Limb (tissue), 2 donors: Measurements from ENCODE around the gene TTC39B.

ENCODE experiments used
- DNase-seq, 2 donors: peaks; one replicate each; pipeline ENCODE4 v3.0.0-alpha.2; 2016; ENCODE audit errors: extremely low spot score in 2 of 2

Gene TTC39B

DNA sequence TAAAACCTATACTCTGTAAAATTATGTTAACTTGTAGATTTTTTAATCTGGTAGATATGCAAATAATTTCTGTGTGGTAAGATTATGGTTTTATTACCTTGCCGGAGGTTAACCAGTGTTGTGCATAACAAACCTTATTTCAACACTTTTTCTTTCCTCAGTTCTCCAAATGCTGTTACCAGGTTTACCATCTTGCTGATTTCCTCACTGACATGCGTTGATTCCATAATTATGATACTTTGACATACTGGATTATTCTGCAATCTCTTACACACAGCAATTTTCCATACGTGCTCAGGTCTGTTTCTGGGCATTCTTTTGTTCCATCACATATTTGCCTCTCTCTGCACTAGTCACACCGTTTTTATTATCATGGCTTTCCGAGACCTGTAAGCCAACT, 77.6 kb downstream of the TTC39B start:
- no peak for DNase-seq

DNA sequence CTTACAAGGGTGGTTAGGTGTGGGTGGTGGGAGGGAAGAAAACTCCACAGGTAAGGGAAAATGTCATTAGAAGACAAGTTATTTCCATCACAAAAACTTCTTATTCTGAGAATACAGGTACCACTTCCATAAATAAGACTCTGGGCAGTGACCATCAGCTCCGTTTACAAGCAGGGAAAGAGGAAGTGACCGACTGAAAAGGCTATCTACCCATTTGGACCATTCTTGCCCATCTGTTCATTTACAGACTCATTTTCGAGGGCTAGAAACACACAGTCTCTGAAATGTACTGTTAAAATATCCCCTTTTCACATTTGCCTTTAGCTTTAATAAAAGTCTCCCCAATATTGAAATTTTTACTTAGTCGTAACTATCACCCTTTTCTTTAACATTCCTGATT, 79.5 kb downstream of the TTC39B start:
- DNase-seq: no peak

DNA sequence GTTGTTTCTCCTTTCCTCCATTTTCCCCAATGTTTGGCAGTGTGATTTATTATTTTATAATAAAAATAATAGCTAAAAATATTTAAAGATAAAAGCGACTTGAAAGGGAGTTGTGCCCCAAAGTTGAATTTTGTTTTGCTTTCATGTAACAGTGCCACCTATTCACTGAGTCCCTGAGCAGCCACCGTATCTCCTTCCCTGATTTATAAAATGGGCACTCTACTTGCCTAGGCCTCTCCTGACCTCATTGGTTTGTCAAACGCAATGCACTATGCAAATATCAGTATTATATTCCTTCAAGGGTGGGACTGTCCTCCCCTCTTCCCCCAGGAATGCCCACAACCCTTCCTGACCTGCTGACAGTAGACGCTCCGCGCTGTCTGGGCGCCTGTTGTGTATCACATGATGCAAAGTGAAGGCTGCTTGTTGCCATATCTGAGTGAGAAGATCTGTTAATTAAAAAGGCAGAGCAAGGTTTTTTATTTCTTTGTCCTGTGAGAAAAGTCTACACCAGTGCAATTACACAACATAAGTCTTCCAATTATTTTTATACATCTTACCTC, 81.4 kb downstream of the TTC39B start:
- DNase-seq: no peak

DNA sequence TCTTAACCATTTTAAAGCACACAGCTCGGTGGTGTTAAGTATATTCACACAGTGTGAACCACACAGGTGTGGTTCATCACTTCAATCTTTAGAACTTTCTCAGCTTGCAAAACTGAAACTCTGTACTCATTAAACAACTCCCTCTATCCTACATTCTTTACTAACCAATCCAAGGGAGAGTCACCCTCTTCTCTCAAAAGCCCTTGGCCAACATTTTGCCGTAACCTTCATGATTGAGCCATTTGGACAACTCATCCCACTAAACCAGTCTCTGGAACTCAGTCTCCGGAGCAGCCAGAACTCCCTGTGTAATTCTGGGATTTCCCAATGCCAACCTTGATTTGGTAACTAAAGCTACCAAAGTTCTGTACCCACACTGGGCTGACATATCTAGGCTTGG, 84.7 kb downstream of the TTC39B start:
- DNase-seq: no peak

DNA sequence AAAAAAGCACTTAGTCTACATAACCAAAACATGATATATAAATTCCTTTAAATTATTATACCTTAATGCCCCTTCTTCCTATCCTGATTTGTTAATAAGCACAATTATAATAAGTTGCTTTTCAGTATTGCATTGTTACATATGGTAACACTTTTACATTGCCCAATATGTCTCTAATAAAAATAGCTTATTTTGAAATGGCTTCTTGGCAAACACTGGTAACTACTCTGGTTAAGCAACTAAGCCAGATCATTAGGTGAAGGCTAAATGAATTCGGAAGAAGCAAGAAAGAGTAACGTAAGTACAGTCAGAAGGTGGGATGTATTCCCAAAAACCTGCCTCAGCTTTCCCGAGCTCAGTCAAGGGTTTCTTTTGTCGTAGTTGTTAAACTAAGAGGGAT, 85.3 kb downstream of the TTC39B start:
- DNase-seq: no peak

DNA sequence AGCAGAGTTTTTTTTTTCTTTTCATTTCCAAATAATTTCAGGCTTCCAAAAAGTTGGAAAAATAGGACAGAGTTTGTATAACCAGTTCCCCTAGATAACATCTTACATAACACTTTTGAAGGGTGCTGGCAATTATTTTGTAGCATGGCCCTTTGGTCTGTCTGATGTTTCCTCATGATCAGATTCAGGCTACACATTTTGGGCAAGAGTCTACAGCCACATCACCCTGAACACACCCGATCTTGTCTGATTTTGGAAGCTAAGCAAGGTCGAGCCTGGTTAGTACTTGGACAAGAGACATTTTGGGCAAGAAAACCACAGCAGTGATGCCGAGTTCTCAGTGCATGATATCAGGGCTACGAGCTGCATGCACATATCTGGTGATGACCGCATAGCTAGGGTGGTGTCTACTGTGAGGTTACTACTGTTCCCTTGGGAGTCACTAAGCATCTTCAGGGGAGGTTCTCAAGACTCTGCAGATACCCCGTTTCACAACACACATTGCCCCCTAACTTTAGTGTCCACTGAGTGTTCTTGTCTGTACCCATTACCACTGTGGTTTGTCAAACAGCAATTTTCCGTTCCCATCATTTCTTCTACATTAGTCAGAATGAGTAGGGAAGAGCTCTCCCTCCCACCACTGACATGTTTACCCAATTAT, 86.2 kb downstream of the TTC39B start:
- DNase-seq: no peak

DNA sequence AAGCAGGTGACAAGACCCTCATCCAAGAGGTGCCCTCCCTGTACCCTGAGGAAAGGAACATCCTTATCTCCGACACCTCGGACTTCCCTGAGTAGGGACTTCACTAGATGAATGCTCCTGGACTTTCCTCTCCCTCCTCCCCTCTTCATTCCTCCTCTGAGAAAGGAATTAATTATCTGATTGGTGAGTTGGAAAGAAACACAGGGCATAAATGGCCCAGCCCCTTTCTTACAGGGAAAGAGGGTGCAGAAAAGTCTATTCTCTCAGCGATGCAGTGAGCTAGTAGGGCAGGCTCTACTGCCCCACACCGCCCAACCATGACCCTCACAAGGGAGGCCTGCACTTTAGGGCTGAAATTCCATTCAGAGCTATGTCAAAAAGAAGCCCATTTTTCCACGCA, 87.5 kb downstream of the TTC39B start:
- no peak for DNase-seq

DNA sequence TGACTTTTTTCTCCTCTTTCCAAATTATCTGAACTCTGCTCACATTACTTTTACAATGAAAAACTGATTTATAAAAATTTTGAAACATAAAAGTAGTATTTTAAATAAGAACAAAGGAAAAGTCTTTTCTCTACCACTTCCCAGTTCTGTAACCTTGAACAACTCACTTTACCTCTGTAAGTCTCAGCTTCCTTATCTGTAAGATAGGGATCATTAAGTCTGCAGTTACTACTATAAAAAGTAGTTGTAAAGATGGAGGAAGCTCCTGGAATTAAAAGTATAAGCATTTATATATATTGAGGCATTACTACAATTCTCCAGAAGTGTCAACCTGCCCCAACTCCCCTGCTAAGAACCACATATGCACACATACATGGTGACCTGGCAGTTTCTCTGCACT, 88.0 kb downstream of the TTC39B start:
- DNase-seq: no peak

DNA sequence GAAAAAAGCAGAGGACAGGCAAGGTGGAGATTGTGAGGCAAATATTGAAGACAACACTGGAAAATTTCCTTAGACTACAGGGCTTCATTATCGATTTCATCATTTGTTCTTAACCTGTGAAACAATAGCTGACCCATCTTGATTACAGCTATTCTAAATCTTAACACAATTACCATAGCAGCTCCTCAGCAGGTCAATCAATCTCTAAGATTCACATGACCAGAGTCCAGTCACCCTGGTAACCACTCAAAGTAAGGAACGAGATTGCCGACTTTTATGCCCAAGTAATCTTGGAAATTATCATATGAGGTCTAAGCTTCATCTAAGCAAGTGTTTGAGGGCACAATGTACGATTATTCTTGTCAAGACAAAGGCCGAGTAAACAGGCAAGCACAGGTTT, 93.8 kb downstream of the TTC39B start:
- no peak for DNase-seq

DNA sequence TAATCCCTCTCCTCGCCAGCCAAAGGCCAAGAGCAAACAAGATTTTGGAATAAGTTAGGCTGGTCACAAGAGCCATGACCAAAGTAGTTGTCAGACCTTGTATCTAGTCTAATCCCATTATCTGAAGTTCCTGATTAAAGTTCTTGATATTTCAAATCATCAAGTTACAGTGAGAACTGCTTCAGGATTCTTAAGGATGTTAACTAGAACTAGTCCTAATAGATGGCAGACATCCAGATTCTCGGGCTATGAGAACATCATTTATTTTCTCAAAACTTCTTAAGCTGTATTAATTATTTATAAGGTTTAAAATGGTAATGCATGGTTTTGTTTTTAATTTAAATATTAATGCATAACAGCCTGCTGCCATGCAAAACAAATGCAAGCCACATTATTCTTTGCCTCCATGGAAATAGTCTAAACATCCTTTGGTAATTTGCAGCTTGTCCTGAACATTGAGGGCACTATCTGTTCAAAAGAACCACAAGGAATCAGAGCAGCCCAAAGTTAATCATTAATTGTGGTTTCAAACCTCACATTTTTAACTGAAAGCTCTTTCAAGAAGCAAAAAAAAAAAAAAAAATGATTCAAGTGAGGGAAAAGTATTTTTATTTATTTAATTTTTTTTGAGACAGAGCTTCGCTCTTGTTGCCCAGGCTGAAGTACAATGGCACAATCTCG, 95.1 kb downstream of the TTC39B start:
- no peak for DNase-seq

DNA sequence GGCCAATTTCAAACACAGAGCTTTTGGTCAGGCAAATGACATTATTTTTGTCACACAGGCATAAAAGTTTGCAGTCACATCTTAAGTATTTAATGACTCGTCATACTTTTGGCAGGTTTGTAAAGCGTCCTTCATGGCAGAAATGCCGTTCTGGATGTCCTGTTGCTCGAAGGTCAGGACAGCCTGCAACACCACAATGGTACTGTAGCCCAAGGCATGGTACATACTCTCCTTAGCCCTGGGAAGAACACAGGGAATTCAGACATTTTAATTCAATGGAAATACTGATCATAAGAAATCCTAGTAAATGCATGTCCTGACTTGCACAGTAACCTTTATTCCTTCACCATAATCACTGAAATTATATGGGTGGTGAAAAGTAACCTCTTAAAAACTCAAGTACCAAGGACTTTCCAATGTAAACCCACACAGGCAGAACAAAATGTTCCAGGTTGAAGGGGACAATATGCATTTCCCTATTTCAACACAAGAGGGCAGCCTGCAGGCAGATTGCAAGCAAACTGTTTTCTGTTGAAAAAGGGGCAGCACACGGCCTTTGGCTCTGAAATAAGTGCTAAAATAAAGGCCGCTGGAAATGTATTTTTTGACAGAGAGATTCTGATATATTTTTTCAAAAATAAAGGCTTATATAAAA, 95.7 kb downstream of the TTC39B start:
- peak; percentile 64 to 77 for DNase-seq

DNA sequence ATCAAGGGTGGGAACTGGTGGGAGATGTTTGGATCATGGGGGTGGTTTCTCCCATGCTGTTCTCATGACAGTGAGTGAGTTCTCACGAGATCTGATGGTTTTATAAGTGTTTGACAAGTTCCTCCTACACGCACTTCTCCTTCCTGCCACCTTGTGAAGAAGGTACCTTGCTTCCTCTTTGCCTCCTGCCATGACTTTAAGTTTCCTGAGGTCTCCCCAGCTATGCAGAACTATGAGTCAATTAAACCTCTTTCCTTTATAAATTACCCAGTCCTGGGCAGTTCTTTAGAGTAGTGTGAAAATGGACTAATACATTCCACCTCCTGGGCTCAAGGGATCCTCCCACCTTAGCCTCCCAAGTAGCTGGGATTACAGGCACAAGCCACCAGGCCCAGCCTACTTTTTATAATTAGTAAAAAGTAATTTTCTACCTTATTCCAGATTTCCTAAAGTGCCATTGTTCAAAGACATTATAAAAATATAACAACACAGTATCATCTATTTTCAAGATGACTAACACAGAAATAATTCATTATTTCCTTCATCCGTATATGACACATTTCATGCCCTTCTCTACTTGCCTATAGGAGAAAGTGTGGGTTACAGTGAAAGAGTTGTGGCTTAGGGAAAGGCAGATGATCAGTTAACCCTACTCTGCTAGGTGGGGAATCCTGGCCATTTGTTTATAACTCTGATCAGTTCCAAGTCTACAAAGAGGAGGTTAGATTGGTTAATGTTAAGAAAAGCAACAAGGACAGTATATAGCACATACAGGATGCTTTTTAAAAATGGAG, 99.9 kb downstream of the TTC39B start:
- no peak for DNase-seq

DNA sequence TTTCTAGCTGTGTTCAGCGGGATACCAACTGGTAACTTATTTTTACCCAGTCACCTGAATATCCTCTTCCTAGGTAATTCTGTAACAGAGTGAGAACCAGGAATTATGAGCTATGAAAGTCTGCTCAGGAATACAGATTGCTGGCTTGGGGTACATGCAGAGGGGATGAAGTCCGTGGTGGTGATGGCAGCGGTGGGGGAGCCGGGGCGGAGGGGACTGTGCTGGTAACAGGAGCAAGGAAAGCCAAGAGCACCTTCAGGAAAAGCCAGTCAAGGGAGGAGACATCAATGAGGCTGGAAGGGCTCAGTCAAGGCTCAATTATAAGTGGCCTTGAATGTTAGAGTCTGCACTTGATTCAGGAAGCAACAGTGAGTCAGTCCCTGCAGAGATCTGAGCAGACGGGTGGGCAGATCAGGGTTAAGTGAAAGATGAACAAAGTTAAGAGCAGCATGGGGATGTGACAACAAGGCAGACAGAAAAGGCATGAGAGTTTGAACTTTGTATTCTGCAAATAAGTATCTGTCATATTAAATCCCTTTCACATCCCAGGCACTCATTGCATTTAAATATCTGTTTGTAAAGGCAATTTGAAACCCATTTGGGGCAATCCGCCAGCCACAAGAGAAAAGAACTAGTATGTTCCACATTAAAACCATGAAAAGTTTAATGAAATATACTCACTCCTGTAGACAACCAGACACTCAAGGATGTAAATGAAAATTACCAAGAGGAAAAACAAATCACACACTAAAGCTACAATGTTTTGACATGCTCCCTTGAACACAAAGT, 101.2 kb downstream of the TTC39B start:
- DNase-seq: no peak

DNA sequence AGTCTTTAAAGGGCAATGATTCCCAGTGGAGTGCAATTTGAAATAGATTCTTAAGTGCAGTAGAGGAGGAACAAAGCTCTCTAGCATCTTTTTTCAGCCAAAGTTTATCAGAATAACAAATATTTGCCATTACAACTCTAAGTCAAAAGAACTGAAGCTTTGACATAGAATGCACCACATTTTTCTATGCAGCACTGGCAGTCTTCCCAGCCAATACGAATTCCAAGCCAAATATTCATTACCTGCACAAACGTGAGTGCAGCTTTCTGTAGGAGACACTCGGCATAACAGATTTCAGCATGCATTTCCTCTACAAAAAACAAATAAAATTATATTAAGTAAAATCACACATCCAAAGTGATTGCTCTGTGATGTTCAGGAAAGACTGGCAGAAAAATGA, 103.4 kb downstream of the TTC39B start:
- DNase-seq: no peak

DNA sequence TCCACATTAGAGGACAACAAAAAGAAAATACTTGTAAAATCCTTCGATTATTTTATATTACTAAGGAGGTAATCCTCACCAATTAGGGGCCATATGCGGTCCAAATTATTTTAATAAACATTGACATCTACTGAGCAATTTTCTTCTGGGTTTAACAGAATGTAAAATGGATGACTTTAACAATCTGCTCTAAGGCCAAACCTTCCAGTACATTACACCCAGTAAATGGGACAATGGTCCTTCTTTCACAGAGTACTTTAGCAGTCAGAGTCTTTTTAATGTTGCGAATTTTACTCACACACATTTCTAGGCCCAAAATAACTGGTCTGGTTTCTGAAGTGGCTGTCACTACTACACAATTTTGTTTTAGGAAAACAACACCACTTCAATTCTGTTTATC, 106.9 kb downstream of the TTC39B start:
- DNase-seq: no peak

DNA sequence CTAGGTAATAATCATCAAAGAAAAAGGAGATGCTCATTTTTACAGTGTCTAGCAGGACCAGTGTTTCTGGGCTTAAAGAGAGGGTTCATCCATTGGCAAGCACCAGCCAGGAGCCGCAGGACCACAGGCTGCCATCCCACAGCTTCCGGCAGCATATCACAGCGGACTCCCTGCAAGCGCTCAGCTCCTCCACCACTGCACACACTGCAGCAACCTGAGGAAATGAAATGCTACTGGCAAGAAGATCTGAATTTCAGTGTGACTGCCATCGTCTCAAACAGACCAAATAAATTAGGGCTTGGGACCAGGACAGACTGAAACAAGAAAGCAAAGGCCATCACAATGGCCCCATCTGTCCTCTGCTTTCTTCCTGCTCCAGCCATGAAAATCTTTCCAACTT, 114.2 kb downstream of the TTC39B start:
- DNase-seq: no peak

DNA sequence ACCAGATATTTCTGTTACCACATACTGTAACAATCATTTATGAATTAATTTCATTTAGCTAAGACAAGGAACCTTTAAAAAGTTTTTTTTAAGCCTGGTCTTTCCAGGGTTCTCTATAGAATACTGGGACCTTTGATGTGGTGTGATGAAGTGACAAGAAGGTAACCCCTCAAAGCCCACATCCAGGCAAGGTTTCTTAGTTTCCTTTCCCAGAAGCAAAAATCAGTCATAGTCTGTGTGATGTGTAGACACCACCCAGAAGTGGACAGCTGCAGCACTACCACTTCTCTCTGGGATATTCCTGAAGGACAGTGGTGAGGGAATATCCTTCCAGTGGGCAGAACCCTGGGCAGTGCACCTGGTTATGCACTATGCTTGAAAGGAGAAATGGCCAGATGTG, 115.6 kb downstream of the TTC39B start:
- no peak for DNase-seq

DNA sequence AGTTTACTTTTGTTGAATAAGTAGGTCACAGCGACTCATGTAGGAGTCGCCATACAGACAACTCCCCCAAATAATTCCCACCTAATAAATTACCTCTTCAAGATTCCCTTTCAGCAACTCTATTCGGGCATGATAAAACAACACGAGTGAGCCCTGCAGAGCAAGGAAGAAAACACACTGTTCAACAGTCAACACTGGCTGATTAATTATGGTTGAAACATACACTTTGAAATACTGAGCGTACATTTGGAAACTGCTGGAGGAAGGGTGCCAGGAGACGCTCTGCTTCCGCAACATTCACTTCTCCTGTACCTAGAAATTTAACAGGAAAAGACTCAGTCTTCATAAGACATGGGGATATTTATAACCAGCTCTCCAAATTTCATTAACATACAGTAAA, 117.5 kb downstream of the TTC39B start:
- no peak for DNase-seq

DNA sequence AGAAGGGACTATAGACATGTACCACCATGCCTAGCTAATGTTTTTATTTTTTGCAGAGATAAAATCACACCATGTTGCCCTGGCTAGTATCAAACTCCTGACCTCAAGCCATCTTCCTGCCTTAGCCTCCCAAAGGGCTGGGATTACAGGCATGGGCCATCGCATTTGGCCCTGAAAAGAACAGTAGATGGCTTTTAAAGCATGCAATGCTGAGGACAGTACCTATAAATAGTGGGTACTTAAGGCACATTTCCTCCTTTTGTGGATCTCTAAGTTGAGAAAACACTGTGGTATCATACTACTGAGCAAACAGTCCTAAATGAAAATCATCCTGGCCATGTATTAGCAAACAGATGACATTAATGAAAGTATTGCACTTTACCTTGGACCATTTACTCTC, 119.4 kb downstream of the TTC39B start:
- no peak for DNase-seq

DNA sequence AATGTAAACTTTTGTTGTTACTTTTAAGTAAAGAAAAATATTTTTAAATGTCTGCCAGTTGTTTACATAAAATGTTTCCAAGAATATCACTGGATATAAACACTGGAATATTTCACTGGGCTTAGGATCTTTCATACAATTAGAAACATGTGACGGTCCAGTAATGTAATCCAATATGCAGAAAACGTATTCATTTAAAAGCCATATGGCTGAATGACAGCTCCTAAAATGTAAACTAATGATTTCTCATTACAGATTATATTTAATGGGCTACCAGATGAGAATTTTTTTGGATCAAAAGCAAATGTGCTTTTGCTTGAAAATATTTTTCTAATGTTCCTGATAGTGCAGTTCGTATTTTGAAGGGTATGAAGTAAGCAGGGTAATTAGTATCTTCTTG, 124.3 kb downstream of the TTC39B start:
- DNase-seq: peak in 1 of 2 donors; percentile 35

DNA sequence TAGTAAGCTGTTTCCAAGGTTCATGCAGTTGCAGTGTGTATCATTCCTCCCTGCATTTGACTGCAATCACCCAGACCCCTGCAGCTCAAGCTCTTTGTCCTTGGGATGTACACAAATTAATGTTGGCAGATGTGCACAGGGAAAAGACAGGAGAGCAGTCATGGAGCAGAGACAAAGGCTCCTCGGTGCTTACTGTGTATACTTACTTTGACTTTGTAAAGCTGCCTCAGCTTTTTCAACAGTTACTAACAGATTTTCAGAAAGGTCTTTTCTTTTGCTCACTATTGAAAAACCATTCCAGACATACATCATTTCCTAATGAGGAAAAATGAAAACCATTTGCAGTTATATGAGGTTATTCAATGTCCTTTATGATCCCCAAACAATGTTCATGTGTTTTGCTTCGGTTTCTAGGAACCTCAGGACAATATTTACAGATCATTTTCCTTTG, 124.9 kb downstream of the TTC39B start:
- peak; percentile 39 to 63 for DNase-seq
